ENCODE results near the gene TBC1D8.

The TBC1D8 gene

DNA sequence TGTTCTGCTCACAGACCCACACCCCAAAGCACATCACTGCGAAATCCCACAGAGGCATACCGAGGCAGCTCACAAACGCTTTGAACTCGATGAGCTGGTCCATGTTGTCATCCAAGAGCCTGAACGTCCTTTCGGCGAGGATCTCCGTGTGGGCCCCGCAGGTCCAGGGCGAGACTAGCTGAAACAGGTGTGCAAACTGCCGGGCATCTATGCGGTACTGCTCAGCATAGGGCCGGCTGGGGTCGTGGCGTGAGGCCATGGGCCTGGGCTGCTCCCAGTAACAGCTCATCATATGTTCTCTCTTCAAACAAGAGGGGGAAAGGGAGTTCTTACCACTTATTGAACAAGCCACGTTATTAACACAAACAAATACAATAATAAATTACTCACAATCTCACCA is 129.0 kb downstream of the TBC1D8 start:
- no peak overlapping the region for H3K4me3 ChIP-seq (ENCODE audit: low read length)
- H3K27ac ChIP-seq (ENCODE audit: low read depth, low read length), result no peak overlapping the region
- H3K4me1 ChIP-seq (ENCODE audit: control insufficient read depth, insufficient read depth, low read length), result no peaks in the 10 kb centered on the region
- H3K36me3 ChIP-seq (ENCODE audit: control insufficient read depth, insufficient read depth, low read length), result peaks cover 9% of the 10 kb centered on the region
- no peak overlapping the region for H3K9ac ChIP-seq (ENCODE audit: low read length)
- no peaks in the 10 kb centered on the region for H3K27me3 ChIP-seq (ENCODE audit: control insufficient read depth, insufficient read depth, low read length)

DNA sequence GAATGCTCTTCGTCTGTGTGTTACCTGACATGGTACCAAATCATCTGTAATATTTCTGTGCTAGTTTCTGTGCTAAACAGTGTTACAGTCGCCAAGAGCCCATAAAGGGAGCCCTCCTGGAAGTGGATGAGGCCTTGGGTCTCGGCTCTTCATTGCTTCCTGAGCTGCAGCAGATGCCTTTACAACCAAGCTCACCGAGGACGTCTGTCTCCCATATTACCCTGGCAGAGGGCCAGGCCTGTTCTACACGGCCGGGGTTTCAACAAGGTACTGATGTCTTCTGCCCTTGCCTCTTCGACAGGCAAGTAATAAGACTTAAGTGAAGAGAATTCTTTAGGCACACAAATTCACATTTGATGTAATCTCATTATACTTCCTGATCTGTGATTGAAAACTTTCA is 132.2 kb downstream of the TBC1D8 start:
- Histone ChIP-seq H3K4me3 (ENCODE audit: low read length) (no peak overlapping the region), H3K27me3 (ENCODE audit: control insufficient read depth, insufficient read depth, low read length) (no peaks in the 10 kb centered on the region), H3K27ac (ENCODE audit: low read depth, low read length) (no peak overlapping the region), H3K4me1 (ENCODE audit: control insufficient read depth, insufficient read depth, low read length) (no peaks in the 10 kb centered on the region), H3K36me3 (ENCODE audit: control insufficient read depth, insufficient read depth, low read length) (peaks cover 9% of the 10 kb centered on the region), H3K9ac (ENCODE audit: low read length) (no peak overlapping the region)

DNA sequence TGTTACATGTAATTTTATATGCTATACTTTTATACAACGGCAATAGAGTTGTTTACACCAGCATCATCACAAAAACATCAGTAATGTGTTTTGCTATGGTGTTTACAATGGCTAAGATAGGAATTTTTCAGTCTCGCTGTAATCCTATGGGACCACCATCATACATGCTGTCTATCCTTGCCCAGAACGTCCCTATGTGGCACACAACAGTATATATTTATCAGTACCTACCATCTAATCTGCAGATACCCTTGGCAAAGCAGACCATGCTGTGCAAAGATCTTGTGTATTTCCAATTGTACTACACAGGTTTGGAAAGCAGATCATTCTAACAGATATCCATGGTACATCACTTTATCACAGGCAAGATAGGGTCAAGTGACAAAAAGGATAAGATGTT is 133.8 kb downstream of the TBC1D8 start:
- no peak overlapping the region for H3K9ac ChIP-seq (ENCODE audit: low read length)

DNA sequence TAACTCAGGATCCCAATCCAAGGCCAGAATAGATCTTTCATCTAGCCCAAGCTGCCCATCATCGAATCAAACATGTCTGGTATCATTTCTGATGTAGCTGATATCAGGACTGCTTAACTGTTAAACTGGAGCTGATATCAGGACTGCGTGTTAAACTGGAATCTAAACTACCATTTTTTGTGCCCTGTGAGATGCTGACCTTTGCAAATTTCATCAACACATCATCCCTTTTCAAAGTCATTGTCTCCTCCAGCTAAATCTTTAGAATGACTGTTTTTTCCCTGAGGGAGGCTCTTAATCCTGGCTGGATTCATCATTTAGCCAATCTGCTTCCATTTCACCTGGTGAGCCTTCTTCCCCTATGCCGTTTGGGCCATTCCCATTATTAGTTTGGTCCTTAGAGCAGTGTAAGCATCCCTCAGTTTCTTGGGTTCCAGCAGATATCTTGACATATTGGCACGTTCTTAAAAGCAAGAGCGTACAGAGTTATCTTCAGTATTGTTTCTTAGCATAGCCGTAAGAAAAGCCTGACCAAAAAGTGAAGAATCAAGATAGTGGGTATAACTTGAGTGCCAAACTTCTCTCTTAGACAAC is 136.8 kb downstream of the TBC1D8 start:
- Histone ChIP-seq H3K4me3 (ENCODE audit: low read length) (no peak overlapping the region), H3K4me1 (ENCODE audit: control insufficient read depth, insufficient read depth, low read length) (no peaks in the 10 kb centered on the region), H3K9ac (ENCODE audit: low read length) (no peak overlapping the region), H3K27ac (ENCODE audit: low read depth, low read length) (no peak overlapping the region), H3K27me3 (ENCODE audit: control insufficient read depth, insufficient read depth, low read length) (no peaks in the 10 kb centered on the region), H3K36me3 (ENCODE audit: control insufficient read depth, insufficient read depth, low read length) (peaks cover 7% of the 10 kb centered on the region)

More for the DNA sequence above, 133.8 kb downstream of the TBC1D8 start:
- Histone ChIP-seq H3K4me3 (ENCODE audit: low read length) (no peak overlapping the region), H3K36me3 (ENCODE audit: control insufficient read depth, insufficient read depth, low read length) (peaks cover 9% of the 10 kb centered on the region), H3K27ac (ENCODE audit: low read depth, low read length) (no peak overlapping the region), H3K4me1 (ENCODE audit: control insufficient read depth, insufficient read depth, low read length) (no peaks in the 10 kb centered on the region), H3K27me3 (ENCODE audit: control insufficient read depth, insufficient read depth, low read length) (no peaks in the 10 kb centered on the region)

DNA sequence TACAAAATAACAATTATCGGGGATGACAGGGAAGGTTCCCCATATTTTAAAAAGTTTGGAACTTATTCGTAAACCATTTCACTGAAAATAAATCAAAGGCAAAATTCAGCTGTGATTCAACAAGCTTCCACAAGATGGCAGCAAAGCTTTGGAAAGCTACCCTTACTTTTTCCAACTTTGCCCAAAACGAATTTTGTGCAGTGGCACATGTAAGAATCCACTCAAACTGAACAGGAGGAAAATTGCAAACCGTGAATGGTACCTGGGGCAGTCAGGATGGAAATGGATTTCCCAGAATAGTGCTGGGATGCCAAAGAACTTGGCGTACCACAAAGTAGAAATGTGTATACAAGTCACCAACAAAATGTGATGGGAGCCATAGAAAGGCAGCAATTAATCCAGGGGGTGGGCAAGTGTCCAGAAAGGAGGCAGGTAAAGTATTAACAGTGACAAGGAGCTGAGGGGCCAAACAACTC is 138.4 kb downstream of the TBC1D8 start:
- no peak overlapping the region for H3K9ac ChIP-seq (ENCODE audit: low read length)
- no peak overlapping the region for H3K4me3 ChIP-seq (ENCODE audit: low read length)
- no peaks in the 10 kb centered on the region for H3K27me3 ChIP-seq (ENCODE audit: control insufficient read depth, insufficient read depth, low read length)
- no peaks in the 10 kb centered on the region for H3K4me1 ChIP-seq (ENCODE audit: control insufficient read depth, insufficient read depth, low read length)
- peaks cover 5% of the 10 kb centered on the region for H3K36me3 ChIP-seq (ENCODE audit: control insufficient read depth, insufficient read depth, low read length)
- H3K27ac ChIP-seq (ENCODE audit: low read depth, low read length), result no peak overlapping the region

DNA sequence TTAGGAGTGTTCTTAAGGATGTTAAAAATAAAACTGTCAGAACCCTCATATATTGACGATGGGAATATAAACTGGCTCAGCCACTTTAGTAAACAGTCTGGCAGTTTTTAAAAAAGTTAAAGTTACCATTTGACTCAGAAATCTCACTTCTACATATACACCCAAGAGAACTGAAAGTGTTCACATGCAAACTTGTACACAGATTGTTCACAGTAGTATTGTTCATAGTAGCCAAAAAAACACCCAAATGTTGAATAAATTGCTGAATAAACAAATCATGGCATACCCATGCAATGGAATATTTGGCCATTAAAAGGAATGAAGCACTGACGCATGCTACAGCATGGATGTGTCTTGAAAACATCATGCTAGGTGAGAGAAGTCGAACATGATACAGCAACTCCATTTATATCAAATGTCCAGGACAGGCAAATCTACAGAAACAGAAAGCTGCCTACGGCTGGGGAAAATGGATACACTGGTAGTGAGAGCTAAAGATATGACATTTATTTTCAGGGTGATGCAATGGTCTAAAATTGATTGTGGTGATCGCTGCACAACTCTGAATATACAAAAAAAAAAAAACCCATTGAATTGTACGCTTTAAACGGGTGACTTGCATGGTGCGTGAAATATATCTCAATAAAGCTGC is 139.0 kb downstream of the TBC1D8 start:
- Histone ChIP-seq H3K36me3 (ENCODE audit: control insufficient read depth, insufficient read depth, low read length) (peaks cover 8% of the 10 kb centered on the region), H3K4me1 (ENCODE audit: control insufficient read depth, insufficient read depth, low read length) (no peaks in the 10 kb centered on the region), H3K27ac (ENCODE audit: low read depth, low read length) (no peak overlapping the region), H3K27me3 (ENCODE audit: control insufficient read depth, insufficient read depth, low read length) (no peaks in the 10 kb centered on the region), H3K4me3 (ENCODE audit: low read length) (no peak overlapping the region), H3K9ac (ENCODE audit: low read length) (no peak overlapping the region)

DNA sequence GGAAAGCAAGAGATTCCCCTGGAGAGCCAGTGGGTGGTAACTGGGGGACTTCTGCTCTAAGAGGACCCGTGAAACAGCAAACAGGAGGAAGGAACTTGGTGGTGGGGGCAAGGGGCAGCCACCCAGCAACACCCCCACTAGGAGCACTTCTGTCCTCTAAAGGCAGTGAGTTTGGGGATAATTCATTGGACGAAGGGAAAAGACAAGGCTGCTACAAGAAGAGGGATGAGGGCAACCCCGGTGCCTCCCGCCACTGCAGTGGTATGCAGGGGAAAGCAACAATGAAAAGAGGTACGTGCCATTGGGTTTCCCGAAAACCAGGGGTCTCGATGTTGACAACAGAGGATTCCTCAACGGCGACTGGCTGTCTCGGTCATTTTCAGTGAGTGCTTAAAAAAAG is 140.0 kb downstream of the TBC1D8 start:
- Histone ChIP-seq H3K27me3 (ENCODE audit: control insufficient read depth, insufficient read depth, low read length) (no peaks in the 10 kb centered on the region), H3K27ac (ENCODE audit: low read depth, low read length) (no peak overlapping the region), H3K4me1 (ENCODE audit: control insufficient read depth, insufficient read depth, low read length) (no peaks in the 10 kb centered on the region), H3K36me3 (ENCODE audit: control insufficient read depth, insufficient read depth, low read length) (peaks cover 14% of the 10 kb centered on the region), H3K9ac (ENCODE audit: low read length) (no peak overlapping the region), H3K4me3 (ENCODE audit: low read length) (no peak overlapping the region)

DNA sequence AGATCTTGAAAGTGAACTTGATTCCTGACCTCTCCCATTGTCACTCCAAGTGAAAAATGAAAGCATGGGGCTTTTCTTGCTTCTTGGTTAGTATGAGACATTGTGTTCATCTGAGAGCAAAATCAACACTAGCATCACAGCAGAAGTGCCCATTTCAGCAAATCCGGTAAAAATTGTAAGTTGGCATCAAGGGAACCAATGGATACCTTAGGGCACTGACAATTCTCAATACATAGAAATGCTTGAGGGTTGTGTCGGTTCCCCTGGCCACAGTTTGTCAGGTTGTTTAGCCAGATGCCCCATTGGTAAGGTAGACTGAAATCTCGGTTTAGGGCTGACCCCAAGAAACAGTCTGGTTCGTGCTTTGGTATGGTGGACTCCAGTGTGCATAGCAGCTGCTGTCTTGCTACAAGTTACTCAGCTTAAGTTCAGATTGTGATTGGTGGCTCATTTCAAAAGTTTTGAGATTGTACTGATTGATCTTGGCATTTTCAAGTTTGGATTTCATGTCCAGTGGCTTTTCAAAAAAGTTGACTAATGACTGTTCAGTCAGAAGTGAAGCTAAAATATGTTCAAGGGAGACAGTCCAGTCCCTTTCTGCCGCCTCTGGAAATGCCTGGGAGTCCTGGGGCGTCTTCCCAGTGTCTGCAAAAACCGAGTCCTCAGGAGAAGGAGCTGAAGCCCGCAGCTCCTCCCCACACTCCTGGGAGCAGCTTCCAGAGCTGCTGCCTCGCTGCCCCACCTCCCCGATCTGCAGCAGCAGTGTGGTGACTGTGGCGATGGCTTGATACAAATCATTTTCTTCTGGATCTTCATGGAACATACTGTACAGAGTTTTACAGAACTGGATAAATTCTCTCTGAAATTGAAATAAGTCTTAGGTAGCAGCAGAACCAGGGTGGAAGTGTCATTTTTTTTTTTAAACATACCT is 143.5 kb downstream of the TBC1D8 start:
- no peaks in the 10 kb centered on the region for H3K27me3 ChIP-seq (ENCODE audit: control insufficient read depth, insufficient read depth, low read length)
- no peak overlapping the region for H3K4me3 ChIP-seq (ENCODE audit: low read length)
- H3K4me1 ChIP-seq (ENCODE audit: control insufficient read depth, insufficient read depth, low read length), result peaks cover 9% of the 10 kb centered on the region
- H3K9ac ChIP-seq (ENCODE audit: low read length), result no peak overlapping the region
- peaks cover 36% of the 10 kb centered on the region for H3K36me3 ChIP-seq (ENCODE audit: control insufficient read depth, insufficient read depth, low read length)
- H3K27ac ChIP-seq (ENCODE audit: low read depth, low read length), result no peak overlapping the region

DNA sequence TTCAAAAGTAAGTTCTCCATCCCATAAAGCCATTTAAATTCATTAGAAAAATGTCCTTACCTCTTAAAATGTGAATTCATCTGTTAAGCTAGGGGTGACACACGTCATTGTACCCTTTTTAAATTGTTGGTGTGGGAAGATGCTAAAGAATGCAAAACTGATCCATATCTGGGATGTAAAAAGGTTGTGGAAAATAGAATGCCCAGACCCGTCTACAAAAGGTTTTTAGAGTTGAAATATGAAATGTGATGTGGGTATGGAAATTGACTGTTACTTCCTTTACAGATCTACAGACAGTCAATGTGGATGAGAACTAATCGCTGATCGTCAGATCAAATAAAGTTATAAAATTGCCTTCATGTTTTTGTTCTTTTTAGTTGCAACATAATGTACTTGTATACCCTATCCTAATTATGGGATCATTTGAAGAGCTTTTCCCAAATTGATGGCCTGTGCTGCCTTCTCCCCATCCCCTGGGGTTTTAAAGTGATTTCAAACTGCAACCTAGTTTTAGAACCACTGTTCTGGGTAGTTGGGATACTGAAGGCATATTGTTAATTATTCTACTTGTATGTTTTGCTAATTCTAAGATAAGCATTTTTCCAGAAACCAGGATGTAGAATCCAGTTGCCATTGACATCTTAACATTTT is 145.0 kb downstream of the TBC1D8 start:
- no peak overlapping the region for H3K9ac ChIP-seq (ENCODE audit: low read length)
- no peaks in the 10 kb centered on the region for H3K27me3 ChIP-seq (ENCODE audit: control insufficient read depth, insufficient read depth, low read length)
- peaks cover 13% of the 10 kb centered on the region for H3K4me1 ChIP-seq (ENCODE audit: control insufficient read depth, insufficient read depth, low read length)
- H3K36me3 ChIP-seq (ENCODE audit: control insufficient read depth, insufficient read depth, low read length), result peaks cover 35% of the 10 kb centered on the region
- H3K4me3 ChIP-seq (ENCODE audit: low read length), result no peak overlapping the region
- no peak overlapping the region for H3K27ac ChIP-seq (ENCODE audit: low read depth, low read length)

DNA sequence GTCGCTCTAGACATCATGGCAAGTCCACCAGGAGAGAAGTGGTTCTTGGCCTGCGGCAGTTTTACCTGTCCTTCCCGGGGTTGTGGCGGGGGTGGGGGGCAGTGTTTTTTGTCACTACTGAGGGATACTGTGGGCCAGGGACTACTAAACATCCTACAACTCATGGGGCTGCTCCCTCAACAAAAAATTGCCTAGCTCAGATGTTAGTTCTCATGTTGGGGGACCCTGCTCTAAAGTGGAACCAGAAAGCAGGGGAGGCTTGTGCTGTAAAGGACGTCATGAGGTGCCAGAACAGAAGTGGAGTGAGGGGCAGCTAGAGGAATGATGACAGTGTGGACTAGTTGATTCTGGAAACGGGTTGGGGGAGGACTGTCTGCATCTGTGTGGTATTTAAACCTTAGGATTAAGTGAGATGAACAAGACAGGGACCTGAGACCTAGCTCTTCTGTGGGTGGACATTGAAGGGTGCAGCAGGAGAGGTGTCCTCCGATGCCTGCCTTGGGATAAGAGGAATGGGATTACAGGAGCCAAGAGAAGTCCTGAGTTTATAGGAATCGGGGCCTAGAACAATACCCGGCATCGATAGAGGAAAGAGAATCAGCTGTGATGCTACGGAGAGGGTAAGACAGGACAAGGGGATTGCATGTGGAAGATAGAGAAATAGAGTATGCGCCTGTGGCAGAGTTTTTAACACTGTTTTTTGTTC is 146.4 kb downstream of the TBC1D8 start:
- peaks cover 32% of the 10 kb centered on the region for H3K36me3 ChIP-seq (ENCODE audit: control insufficient read depth, insufficient read depth, low read length)
- no peak overlapping the region for H3K4me3 ChIP-seq (ENCODE audit: low read length)
- H3K27me3 ChIP-seq (ENCODE audit: control insufficient read depth, insufficient read depth, low read length), result no peaks in the 10 kb centered on the region
- H3K4me1 ChIP-seq (ENCODE audit: control insufficient read depth, insufficient read depth, low read length), result peaks cover 13% of the 10 kb centered on the region
- H3K9ac ChIP-seq (ENCODE audit: low read length), result no peak overlapping the region
- no peak overlapping the region for H3K27ac ChIP-seq (ENCODE audit: low read depth, low read length)

DNA sequence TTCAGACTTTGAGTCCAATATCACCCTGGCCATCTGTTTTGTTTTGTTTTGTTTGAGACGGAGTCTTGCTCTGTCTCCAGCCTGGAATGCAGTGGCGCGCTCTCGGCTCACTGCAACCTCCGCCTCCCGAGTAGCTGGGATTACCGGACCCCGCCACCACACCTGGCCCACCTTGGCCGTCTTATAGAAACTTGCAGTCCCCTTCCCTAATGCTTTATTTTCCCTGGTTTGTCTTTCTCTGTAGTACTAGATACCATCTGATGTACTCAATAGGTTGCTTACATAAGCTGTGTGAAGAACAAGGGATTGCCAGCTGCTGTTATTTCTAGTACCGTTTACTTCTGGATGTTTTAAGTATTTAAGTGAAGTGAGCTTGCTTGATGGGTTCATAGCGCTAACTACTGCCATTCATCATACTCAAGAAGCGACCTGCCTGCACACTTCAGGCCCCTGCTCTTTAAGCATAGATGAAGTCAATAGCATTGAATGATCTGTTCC is 147.9 kb downstream of the TBC1D8 start:
- Histone ChIP-seq H3K4me1 (ENCODE audit: control insufficient read depth, insufficient read depth, low read length) (peaks cover 13% of the 10 kb centered on the region), H3K4me3 (ENCODE audit: low read length) (peak overlapping the region; percentile 85), H3K9ac (ENCODE audit: low read length) (peak overlapping the region; percentile 89), H3K27me3 (ENCODE audit: control insufficient read depth, insufficient read depth, low read length) (no peaks in the 10 kb centered on the region), H3K27ac (ENCODE audit: low read depth, low read length) (peak overlapping the region; percentile 77), H3K36me3 (ENCODE audit: control insufficient read depth, insufficient read depth, low read length) (peaks cover 32% of the 10 kb centered on the region)

Measured in rectal smooth muscle tissue (tissue), 1 donor.